SK-N-SH (cell line): ENCODE results near the gene TTYH3.

Experiments used
- CHD2 ChIP-seq: fragments of 150-350 bp; IDR thresholded peaks from 2 replicates; pipeline ENCODE4 v1.6.1; 2018; ENCODE audit warnings: low read length; ENCODE audit not compliant: partially characterized antibody
- EP300 ChIP-seq, 2 experiments: IDR thresholded peaks; 2 replicates each; pipeline versions ENCODE4 v1.4.0 to v1.6.1; 2012; ENCODE audit warnings: borderline replicate concordance in 1 of 2, low read depth in 1 of 2, low read length in 1 of 2
- EZH2phosphoT487 ChIP-seq: fragments of 200-600 bp; sonication (generic); IDR thresholded peaks from 2 replicates; pipeline ENCODE4 v1.6.1; 2017; ENCODE audit warnings: low read depth, mixed run types, mild to moderate bottlenecking, antibody characterized with exemption, moderate library complexity, borderline replicate concordance
- GABPA ChIP-seq: IDR thresholded peaks from 2 replicates; pipeline ENCODE4 v1.4.0; 2012; ENCODE audit warnings: low read depth, mild to moderate bottlenecking
- MEF2A ChIP-seq: IDR thresholded peaks from 2 replicates; pipeline ENCODE4 v1.4.0; 2012; ENCODE audit warnings: low read depth, borderline replicate concordance
- MXI1 ChIP-seq: IDR thresholded peaks from 2 replicates; pipeline ENCODE4 v1.6.1; 2012; ENCODE audit warnings: mild to moderate bottlenecking, low read depth, low read length, improper control_type of control experiment
- NFIC ChIP-seq: IDR thresholded peaks from 2 replicates; pipeline ENCODE4 v1.4.0; 2012; ENCODE audit warnings: borderline replicate concordance
- POLR2AphosphoS5 ChIP-seq: IDR thresholded peaks from 2 replicates; pipeline ENCODE4 v1.6.1; 2012; ENCODE audit warnings: low read depth, low read length
- RAD21 ChIP-seq: IDR thresholded peaks from 2 replicates; pipeline ENCODE4 v1.6.1; 2012; ENCODE audit warnings: mild to moderate bottlenecking, low read length
- TF ChIP-seq, protein P1 (sequence below): fragments of 200-600 bp; sonication (generic); IDR thresholded peaks from 2 replicates; pipeline ENCODE4 v1.6.1; 2017; ENCODE audit warnings: antibody characterized with exemption, mild to moderate bottlenecking, moderate library complexity
- TF ChIP-seq, protein P2 (sequence below): IDR thresholded peaks from 2 replicates; pipeline ENCODE4 v1.4.0; 2012; ENCODE audit warnings: low read depth, borderline replicate concordance
- TF ChIP-seq, protein P3 (sequence below): IDR thresholded peaks from 2 replicates; pipeline ENCODE4 v1.6.1; 2012; ENCODE audit warnings: mild to moderate bottlenecking, low read depth, low read length, moderate library complexity
- TF ChIP-seq, protein P4 (sequence below): fragments of 150-350 bp; IDR thresholded peaks from 2 replicates; pipeline ENCODE4 v1.6.1; 2017; ENCODE audit warnings: antibody characterized with exemption, low read length, low read depth, borderline replicate concordance

DNA sequence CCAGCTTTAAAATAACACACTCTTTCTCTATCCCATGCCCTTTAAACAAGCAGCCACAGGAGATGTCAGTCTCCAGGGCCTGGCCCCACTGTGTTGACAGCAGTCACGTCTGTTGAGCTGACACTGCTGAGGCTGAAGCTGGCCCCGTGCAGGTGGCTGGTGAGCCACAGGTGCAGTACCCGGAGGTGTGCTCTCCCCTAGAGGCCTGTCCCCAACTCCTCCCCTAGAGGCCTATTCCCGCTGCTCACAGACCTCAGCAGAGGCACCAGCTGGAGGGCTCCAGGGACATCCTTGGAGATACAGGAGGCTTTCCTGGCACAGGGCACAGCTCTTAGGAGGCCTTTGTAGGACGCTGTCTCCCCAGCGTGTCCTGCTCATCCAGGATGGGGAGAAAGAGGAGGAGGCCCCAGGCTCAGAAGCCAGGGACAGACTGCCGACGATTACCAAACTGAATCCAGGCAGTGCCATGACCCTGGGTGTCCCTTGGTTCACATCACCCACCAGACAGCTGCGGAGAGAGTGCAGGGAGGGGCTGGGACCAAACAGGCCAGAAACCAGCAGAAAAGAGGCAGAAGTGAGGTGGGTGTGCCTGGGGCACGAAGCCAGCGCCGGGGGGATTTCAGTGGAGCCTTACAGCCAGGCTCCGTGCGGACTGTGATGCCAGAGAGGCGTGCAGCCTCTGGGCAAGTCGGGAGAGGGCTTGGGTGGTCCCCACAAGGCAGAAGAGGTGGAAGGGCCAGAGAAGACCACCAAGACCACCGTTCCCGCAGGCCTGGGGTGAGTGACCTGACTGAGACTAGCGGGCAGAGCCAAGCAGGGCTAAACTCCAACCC, 18.5 kb upstream of the TTYH3 start:
- TF ChIP-seq, protein P1, sequence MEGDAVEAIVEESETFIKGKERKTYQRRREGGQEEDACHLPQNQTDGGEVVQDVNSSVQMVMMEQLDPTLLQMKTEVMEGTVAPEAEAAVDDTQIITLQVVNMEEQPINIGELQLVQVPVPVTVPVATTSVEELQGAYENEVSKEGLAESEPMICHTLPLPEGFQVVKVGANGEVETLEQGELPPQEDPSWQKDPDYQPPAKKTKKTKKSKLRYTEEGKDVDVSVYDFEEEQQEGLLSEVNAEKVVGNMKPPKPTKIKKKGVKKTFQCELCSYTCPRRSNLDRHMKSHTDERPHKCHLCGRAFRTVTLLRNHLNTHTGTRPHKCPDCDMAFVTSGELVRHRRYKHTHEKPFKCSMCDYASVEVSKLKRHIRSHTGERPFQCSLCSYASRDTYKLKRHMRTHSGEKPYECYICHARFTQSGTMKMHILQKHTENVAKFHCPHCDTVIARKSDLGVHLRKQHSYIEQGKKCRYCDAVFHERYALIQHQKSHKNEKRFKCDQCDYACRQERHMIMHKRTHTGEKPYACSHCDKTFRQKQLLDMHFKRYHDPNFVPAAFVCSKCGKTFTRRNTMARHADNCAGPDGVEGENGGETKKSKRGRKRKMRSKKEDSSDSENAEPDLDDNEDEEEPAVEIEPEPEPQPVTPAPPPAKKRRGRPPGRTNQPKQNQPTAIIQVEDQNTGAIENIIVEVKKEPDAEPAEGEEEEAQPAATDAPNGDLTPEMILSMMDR, result no peak
- TF ChIP-seq MEF2A (no peak), POLR2AphosphoS5 (no peak), EZH2phosphoT487 (no peak), MXI1 (no peak), GABPA (no peak), EP300 (IDR thresholded peaks at IDR 0.05; ENCODE audit: borderline replicate concordance in 1 of 2, low read depth in 1 of 2, low read length in 1 of 2) (no peak), RAD21 (no peak), NFIC (no peak), CHD2 (no peak)
- TF ChIP-seq, protein P2, sequence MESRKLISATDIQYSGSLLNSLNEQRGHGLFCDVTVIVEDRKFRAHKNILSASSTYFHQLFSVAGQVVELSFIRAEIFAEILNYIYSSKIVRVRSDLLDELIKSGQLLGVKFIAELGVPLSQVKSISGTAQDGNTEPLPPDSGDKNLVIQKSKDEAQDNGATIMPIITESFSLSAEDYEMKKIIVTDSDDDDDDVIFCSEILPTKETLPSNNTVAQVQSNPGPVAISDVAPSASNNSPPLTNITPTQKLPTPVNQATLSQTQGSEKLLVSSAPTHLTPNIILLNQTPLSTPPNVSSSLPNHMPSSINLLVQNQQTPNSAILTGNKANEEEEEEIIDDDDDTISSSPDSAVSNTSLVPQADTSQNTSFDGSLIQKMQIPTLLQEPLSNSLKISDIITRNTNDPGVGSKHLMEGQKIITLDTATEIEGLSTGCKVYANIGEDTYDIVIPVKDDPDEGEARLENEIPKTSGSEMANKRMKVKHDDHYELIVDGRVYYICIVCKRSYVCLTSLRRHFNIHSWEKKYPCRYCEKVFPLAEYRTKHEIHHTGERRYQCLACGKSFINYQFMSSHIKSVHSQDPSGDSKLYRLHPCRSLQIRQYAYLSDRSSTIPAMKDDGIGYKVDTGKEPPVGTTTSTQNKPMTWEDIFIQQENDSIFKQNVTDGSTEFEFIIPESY, result no peak
- TF ChIP-seq, protein P3, sequence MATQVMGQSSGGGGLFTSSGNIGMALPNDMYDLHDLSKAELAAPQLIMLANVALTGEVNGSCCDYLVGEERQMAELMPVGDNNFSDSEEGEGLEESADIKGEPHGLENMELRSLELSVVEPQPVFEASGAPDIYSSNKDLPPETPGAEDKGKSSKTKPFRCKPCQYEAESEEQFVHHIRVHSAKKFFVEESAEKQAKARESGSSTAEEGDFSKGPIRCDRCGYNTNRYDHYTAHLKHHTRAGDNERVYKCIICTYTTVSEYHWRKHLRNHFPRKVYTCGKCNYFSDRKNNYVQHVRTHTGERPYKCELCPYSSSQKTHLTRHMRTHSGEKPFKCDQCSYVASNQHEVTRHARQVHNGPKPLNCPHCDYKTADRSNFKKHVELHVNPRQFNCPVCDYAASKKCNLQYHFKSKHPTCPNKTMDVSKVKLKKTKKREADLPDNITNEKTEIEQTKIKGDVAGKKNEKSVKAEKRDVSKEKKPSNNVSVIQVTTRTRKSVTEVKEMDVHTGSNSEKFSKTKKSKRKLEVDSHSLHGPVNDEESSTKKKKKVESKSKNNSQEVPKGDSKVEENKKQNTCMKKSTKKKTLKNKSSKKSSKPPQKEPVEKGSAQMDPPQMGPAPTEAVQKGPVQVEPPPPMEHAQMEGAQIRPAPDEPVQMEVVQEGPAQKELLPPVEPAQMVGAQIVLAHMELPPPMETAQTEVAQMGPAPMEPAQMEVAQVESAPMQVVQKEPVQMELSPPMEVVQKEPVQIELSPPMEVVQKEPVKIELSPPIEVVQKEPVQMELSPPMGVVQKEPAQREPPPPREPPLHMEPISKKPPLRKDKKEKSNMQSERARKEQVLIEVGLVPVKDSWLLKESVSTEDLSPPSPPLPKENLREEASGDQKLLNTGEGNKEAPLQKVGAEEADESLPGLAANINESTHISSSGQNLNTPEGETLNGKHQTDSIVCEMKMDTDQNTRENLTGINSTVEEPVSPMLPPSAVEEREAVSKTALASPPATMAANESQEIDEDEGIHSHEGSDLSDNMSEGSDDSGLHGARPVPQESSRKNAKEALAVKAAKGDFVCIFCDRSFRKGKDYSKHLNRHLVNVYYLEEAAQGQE, result no peak
- TF ChIP-seq, protein P4, sequence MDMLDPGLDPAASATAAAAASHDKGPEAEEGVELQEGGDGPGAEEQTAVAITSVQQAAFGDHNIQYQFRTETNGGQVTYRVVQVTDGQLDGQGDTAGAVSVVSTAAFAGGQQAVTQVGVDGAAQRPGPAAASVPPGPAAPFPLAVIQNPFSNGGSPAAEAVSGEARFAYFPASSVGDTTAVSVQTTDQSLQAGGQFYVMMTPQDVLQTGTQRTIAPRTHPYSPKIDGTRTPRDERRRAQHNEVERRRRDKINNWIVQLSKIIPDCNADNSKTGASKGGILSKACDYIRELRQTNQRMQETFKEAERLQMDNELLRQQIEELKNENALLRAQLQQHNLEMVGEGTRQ, result no peak
